Renal cortex interstitium (tissue), 11 donors: ENCODE measurements around the gene ENAH. TPM values are rescaled to one million over a fixed set of nuclear protein-coding genes. Genes with fewer than 3 reads are reported as not detected.

Experiments used
- DNase-seq, 11 donors: peaks; one replicate each; pipeline ENCODE4 v3.0.0-alpha.2; 2013; ENCODE audit warnings: low read depth in 9 of 11, low spot score in 4 of 11; ENCODE audit errors: extremely low read depth in 1 of 11
- polyA plus RNA-seq, 3 donors: library from polyadenylated mRNA; unstranded; fragments of 120-200 nt; gene quantifications; one replicate each; pipeline ENCODE4 v1.2.1, GENCODE V29; 2013; ENCODE audit not compliant: insufficient read length in 3 of 3

The ENAH gene
- polyA plus RNA-seq, 3 donors, result 103 to 114 (median 112) TPM

DNA sequence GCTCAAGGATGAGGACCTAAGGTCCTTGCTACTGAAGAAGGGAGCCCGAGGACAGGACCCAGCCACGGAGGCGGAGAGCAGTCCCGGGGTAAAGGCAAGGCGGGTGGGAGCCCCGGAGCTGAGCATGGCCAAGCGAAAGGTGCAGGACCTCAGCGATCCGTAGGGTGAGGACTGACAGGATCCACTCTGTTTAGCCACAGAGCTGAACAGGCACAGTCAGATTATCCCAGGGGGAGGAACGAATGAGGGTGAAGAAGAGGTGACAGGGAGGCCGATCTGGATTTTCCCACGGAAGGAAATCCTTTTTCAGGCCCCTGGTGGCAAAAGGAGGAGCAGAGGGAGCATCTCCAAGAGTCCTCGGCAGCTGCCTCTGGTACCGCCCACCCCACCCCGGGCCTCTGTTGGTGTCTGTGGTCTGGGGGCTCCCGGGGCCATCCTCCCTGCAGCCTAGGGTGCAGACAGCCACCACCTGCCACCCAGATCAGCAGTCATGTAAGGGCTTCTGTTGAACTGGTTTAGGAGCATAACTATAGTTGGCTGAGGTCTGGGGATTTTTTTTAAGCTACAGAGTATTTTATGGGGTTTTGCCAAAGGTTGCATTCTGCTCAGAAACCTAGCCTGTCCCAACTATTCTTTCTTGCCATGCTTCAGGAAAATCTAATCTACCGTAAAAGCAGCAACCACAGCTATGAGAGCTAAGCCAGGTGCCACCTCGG lies 192.7 kb downstream of the ENAH start:
- DNase-seq, result no peak

DNA sequence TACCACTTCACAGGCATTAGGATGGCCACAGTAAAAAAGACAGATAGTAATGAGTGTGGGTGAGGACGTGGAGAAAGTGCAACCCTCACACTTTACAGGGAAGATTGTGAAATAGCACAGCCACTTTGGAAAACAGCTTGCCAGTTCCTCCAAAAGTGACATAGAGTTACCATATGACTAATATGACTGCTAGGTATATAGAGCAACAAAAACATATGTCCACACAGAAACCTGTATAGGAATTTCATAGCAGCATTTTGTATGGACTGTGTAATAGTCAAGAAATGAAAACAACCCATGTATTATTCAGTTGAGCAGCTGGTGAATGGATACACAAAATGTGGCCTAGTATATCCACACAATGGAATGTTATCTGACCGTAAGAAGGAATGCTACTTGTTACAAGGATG lies 194.7 kb downstream of the ENAH start:
- no peak for DNase-seq

DNA sequence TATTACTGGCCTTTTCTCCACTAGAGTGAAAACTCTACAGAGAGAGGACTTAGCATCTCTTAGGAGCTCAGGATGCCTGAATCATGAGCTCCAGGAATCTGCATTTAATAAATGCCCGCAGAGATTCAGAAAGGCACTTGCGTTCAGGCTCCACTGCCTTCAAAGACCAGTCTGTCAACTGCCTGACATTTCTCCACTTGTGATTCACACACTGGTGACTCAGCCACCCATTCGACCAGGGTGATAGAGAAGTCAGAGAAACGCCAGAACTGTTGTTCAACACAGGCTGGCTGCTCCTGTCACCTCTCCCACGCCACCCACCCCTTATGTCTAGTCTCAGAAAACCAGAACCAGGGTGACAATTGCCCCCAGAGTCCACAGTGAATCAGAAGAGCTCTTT lies 198.2 kb downstream of the ENAH start:
- DNase-seq, result no peak

DNA sequence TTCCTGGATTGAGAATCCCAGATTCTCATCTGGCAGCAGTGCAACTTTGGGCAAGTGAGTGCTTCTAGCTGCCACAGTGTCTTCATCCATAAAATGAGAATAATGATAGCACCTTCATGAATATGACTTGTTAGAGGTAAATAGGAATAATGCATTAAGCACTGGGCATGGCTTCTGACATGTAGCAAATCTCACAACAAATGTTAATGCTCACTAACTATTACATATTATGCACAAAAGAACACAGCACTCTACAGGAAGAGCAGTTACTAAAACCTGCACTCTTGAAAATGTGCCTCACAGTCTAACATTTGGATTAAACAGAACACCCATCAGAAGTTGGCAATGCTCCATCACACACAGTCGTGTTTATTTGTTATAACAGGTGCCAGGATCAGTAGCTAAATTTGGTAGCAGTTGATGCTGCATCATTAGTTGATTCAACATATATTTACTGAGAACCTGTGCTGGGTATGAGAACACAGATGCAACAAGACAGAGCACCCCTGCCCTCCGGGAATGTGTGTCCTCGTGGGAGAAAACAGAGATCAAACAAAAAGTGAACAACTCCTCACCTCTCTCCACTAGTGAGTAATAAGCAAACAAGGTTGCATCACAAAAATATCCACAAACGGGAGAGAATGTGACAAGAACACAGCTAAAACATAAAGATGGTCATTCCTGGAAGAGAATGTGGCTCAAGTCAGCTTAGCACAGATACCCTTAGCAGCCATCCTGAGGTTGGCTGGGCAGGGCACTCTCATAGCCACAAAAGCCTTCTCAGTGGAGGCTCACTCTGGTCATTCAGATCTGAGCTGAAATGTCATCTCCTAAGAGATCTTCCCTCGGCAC lies 198.9 kb downstream of the ENAH start:
- no peak for DNase-seq

DNA sequence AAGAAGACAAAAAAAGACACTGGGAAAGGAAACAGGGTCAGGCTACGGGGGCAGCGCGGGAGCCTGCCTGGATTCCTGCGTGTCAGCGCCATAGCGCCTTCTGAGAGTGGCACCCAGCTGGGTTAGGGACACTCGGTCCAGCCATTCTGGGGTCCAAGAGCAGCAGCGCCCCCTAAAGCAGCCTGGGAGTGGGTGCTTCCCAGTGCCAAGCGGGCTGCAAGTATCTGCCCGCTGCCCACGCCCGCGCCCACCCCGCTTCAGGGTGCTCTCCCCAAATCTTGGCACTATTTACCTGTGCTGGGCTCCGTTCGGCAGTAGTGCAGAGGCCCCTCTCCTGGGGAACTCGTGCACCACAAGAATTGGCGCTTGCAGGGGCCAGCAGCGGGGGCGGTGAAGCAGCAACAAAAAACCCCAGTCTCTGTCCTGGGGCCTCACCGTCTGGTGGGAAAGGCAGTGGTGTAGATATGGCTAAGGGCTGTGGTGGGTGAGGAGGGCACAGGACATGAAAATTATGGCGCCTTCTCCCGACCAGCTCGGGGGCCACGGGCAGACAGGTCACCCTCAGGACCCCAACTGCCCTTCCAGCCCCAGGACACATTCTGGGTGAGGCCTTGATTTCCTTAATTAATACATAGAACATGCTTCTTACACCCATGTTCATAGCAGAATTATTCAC lies 200.9 kb downstream of the ENAH start:
- no peak for DNase-seq

DNA sequence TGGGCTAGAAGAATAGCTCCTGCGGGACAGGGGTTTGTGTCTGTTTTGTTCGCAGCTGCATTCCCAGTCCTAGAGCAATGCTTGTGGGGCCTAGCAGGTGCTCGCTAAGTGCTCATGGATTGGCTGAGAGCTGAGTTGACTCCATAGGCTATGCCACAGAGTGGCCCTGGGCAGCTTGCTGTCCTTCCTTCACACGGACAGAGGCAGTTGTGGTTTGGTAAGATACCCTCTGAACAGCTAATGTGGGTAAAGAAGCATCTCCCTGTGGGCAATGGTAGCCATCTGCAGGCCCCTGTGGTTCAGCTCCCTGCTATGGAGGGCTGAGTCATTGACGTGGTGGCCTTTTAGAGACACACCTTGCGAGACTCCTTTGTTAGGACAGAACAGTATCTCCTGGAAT lies 201.6 kb downstream of the ENAH start:
- DNase-seq, result no peak

DNA sequence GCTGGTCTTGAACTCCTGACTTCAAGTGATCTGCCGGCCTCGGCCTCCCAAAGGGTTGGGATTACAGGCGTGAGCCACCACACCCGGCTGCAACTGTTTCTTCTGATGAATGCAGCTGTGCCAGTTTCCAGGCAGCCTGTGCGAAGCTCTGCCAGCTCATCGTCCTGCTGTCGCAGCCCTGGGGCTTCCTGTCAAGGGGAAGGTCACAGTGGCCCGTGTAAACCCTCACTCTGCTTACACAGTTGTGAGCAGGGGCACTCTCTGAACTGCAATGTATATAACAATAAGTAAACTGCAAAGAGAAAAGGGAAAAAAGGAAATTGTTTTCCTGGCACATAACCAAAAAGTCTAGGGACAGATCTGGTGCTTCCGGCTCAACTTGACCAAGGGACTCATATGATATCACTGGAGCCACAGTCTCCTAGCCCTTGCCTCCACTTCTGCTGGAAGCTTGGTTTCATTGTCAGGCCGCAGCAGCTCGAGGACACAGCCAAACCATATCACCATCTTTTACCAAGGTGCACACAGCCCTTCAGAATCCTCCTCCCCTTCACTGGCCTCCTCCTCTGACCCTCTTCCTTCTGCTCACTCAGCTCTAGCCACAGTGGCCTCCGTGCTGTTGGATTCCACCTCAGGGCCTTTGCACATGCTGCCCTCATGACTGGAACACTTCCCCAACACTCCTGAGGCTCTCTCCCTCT lies 202.3 kb downstream of the ENAH start:
- no peak for DNase-seq

DNA sequence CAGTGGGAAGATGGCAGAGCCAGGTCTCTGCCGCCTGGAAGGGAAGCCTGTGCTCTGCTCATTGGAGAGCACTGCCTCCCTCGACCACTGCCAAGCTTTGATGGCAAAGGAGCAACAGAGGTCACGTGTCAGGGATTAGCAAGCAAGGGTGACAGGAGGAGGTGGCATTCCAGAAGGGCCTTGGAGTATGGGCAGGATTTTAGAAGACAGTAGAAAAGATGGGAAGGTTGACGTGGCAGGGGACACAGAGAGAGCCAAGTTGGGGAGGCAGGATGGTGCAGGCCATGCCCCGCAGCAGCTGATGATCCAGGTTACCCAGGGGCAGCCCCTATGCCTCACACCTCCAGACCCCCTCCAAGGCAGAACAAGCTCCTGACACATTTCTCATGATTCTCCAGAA lies 203.1 kb downstream of the ENAH start:
- no peak for DNase-seq

DNA sequence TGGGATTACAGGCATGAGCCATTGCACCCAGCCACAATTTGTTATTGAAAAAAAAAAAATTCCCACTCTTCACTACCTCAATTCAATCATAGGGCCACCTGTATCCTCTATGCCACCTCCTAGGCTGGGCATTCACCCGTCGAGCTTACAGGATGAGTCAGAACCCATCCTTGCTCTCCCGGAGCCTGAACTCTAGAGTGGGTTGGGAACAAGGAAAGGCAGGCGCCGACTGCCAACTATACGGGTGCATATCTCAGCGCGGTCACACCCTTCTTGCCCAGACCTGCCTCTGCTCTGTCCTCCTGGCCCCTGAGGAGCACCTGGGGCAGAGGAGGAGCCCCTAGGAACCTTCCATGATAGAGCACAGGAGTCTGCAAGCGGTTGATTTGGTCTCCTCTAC lies 203.7 kb downstream of the ENAH start:
- no peak for DNase-seq

DNA sequence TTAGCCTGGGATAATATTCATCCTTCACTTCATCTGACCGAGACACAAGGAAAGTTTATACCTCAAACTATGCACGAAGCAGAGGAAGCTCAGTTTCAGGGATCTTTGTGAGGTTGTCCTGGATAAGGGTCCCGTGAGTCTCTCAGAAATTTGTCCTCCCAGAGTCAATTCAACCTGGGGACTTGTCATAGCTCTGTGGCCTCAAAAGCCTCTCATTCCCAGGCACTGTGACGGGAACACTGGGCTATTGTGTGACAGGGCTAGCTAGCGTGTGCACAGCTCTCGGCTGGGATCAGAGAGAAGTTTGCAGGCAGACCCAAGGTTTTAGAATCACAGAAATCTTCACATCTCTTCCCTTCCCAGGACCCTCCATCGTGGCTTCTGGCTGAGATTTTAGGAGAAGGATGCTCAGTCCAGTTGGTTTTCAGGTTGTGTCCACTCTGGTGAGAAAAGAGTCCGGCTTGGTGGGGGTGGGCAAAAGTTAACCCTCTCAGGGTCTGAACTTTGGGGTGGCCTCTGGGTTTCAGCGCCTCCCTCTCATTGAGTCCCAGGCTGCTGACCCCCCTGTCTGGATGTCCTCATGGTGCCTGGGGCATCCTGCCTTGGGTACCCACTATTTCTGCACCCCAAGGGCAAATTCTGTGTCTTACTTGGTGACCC lies 204.6 kb downstream of the ENAH start:
- no peak for DNase-seq

DNA sequence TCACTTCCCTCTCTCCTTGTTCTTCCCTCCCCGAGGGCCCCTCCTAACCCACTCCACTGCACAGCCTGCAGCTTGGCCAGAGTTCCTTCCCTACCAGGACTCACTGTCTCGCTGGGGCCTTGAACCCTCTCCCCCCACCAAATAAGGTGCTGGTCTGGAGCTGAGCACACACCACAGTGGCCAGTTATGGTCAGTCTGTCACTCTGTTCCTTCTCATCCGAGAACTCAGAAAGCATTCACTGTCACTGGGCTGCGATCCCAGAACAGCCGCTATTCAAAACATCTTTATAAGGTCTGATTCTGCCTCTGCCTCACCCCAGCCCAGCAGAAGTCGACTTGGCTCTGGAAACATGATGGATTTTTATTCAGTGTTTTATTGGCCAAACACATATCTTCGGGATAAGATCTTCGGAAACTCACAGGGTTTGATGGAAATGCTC lies 205.3 kb downstream of the ENAH start:
- no peak for DNase-seq

DNA sequence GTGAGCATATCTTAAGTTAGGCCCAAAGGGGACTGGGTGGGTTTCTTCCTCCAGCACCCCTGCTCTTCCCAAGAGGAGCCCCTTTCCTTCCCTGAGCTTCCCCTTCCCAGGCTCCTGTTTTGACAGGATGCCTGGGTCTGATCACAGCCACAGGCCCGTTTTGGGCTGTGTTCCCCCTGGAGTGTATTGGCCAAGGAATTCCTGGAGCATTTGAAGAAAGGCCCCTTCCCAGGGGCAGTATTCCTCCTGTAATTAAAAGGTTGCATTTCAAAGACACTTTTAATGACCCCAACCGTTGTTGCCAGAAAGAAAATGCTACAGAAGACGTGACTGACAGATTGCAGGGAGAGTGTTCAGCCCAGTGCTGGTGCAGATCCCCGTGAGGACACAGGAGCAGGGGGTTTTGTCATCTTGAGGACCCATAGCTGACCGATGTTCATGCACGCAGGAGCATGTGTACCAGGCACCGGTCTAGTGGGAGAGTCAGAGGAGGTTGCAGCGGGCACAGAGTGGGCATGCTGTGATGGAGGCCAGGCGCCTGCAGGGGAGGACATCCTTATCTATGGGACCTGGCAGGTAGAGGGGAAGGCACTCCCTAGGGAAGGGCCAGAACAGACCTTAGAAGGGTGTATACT lies 205.8 kb downstream of the ENAH start:
- DNase-seq, result no peak

DNA sequence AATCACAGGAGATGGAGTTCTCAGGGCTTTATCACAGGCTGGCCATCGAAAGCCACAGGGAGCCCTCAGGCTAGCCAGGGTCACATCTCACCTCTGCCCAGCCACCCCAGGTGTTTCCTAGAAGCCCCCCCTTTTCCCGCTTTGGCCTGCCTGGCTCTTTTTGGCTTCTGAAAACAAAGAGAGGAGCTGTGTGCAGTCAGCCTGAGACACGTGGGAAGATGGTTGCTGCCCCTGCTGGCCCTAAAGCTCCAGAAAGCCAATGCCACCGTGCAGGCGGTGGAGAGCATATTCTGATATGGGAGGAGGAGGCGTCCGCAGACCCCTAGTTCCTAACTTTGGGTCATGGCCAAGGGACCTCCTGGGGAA lies 206.3 kb downstream of the ENAH start:
- DNase-seq, result no peak

DNA sequence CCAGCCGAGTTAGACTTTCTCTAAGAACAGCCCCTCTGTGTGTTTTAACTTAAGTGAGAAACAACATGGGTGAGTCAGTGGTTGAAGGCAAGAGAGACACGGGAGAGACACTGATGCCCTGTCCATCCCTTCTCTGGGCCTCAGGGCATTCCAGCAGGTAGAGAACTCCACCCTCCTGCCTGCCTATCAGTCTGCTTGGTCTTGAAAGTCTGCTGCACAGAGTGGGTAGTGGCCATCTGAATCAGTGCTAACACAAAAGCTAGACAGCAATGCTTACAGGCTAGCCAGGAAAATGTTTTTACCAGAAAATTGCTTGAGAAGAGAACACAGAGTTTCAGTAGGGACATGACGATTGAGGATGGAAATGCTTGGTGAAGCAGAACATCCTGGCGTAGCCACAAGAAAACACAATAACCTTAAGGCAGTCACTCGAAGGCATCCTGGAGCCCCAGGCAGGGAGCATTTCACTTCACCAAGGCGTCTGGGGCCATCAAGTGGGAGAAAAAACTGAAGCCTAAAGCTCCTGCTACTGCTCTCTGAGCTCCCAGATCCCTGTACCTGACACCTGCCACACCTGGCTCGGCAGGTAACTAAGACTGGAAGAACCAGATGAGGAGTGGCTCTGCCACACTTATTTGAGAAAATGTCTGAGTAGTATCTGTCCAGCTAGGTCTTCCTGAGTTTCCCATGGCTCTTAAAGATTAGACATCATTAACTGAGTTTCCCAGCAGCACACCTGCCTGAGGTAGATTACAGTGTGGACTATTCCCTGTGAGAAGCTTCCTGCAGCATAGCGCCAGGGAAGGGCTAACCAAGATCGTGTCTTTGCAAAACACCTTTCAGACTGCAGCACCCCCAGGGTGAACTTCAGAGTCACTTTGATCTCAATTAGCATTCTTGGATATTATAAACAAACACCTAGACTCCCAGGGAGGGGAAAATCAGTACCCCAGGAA lies 207.0 kb downstream of the ENAH start:
- no peak for DNase-seq

DNA sequence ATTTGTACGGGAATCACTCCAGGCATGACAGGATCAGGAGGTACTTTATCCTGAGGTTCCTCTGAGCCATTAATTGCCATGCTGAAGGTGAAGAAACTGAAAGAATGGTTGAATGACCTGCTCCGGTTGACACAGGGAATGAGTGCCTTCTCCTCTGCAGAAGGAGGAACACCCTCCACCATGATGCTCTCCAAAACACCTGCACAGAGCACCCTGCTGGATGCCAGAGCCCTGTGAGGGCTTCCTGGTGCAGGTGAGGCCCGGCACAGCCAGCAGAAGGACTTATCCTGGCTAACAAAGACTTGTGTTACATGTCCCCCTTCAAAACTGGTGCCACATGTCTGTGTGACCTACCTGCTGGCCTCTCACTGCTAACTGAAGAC lies 210.8 kb downstream of the ENAH start:
- no peak for DNase-seq

DNA sequence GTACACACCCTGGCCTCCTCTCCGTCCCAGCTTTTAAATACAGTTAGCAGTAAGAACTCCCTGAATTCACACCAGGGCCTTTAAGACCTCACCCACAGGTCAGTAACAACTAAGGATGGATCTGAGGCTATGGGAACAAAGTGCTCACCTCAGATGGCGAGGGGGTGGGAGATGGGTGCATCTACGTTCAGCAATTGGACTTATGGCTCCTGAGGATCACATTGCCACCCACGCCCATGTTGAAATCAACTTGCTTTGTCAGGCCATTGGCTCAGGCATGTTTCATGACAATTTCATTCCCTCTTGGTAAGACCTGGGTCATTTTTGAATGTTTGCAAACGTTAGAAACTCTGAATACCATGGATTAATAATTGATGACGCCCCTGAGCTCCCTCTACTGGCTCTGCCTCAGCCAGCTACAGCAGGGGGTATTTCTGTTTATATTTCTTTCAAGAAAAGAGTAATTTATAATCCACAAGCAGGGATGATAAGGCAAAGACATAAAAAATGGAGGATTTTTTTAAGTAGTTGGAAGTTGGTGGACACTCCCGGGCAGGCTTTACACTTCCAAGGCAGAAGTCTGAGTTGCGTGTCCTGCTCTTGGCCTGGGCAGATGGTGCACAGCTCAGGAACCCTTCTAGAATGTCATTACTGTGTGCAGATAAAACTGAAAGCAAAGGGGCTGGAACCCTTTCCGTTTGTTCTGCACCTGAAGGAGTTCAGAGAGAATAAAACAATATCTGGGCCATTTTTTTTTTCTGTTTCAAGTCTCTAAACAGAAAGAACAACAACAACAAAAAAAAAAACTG lies 211.4 kb downstream of the ENAH start:
- no peak for DNase-seq
